Left ventricle myocardium inferior (tissue), 1 donor: ENCODE results near the gene RABGAP1. TPM values are rescaled to one million over a fixed set of nuclear protein-coding genes. Genes with fewer than 3 reads are reported as not detected.

ENCODE experiments used
- DNase-seq: peaks from one replicate; pipeline ENCODE4 v3.0.0-alpha.2; 2020
- H3K27ac ChIP-seq: fragments of 200-600 bp; replicated peaks from 2 replicates; pipeline ENCODE4 v1.8.0; 2021
- H3K27me3 ChIP-seq: fragments of 200-600 bp; 2 replicates; pipeline ENCODE4 v1.8.0; 2021; ENCODE audit warnings: low read depth
- H3K36me3 ChIP-seq: fragments of 200-600 bp; 2 replicates; pipeline ENCODE4 v1.8.0; 2021
- H3K4me1 ChIP-seq: fragments of 200-600 bp; 2 replicates; pipeline ENCODE4 v1.8.0; 2021
- H3K4me3 ChIP-seq: fragments of 200-600 bp; 2 replicates; pipeline ENCODE4 v1.8.0; 2021; ENCODE audit warnings: mild to moderate bottlenecking, moderate library complexity
- H3K9me3 ChIP-seq: fragments of 200-600 bp; replicated peaks from 2 replicates; pipeline ENCODE4 v1.8.0; 2021
- CTCF ChIP-seq: fragments of 200-600 bp; IDR thresholded peaks from 2 replicates; pipeline ENCODE4 v1.8.0; 2021; ENCODE audit warnings: antibody characterized with exemption, mild to moderate bottlenecking, borderline replicate concordance
- intact Hi-C: fragments of 100-400 bp; cut with micrococcal nuclease; formaldehyde crosslinking; loops from one replicate; pipeline ENCODE4 v1.11.0; 2022
- total RNA-seq: library from RNA; stranded (reverse); fragmentation: NEBNext Ultra II Directional; extraction: Animal tissue kit (Norgen Biotek cat#: 25700); gene quantifications from one replicate; pipeline ENCODE4 v1.2.1, GENCODE V29; 2021
- donor health status: DM: no; HTN: yes; CAD: no; lungs with severe emphysema.

Gene RABGAP1
- total RNA-seq, 1 donor from 2014 or later = 48.2 TPM

DNA sequence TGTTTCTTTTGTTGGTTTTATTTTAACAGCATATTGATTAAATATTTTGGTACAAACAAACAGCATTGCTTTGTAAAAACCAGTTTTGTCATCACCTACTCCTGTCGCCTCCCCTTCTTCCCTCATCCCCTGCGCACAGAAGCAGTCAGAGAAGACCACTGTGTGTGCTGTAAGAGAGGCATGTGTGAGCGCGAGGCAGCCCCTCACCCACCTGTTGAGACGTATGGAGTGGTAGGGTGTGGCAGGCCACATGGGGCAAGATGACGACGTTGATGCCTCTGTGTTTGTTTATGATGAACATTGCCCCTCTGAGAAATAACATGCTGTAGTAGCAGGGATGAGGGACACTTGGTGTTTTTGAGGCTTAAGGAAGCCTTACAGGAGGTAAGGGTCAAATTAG, 164.0 kb downstream of the RABGAP1 start:
- TF ChIP-seq CTCF = no peak
- no peaks in the 10 kb centered on the region for H3K27me3 ChIP-seq
- DNase-seq = no peak
- no peak overlapping the region for H3K4me3 ChIP-seq
- peaks cover 84% of the 10 kb centered on the region for H3K36me3 ChIP-seq
- no peak overlapping the region for H3K27ac ChIP-seq
- intact Hi-C loops = loop anchor here (10.0 kb wide), 1 partner anchor 250 kb away; the partner anchor contains the start of gene CRB2
- no peaks in the 10 kb centered on the region for H3K4me1 ChIP-seq
- no peaks in the 10 kb centered on the region for H3K9me3 ChIP-seq

DNA sequence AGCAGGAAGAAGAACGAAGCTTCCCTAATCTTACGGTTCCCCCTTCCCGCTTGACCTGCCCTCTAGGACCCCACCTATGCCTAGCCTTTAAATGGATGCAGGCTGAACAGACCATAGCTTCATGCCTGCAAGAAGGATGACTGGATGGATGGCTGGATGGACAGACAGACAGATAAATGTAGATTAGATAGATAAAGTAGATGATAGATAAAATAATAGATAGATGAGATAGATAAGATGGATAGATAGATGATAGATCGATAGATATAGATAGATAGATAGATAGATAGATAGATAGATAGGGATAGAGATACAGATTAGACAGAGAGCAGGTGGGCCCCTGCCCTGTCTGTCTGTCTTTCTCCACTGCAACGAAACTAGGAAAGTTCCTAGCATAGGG, 164.7 kb downstream of the RABGAP1 start:
- peaks cover 82% of the 10 kb centered on the region for H3K36me3 ChIP-seq

GRCh38 chr9:123107639-123108285, 166.9 kb downstream of the RABGAP1 start:
- intact Hi-C loops = loop anchor here (10.0 kb wide), 1 partner anchor 247 kb away; the partner anchor contains the start of gene CRB2
- peaks cover 59% of the 10 kb centered on the region for H3K36me3 ChIP-seq

More for the DNA sequence above, 164.7 kb downstream of the RABGAP1 start:
- Histone ChIP-seq H3K27ac (no peak overlapping the region), H3K4me3 (no peak overlapping the region), H3K4me1 (no peaks in the 10 kb centered on the region), H3K9me3 (no peaks in the 10 kb centered on the region), H3K27me3 (no peaks in the 10 kb centered on the region)
- intact Hi-C loops = loop anchor here (10.0 kb wide), 1 partner anchor 249 kb away; the partner anchor contains the start of gene CRB2
- DNase-seq = no peak
- TF ChIP-seq CTCF = no peak

DNA sequence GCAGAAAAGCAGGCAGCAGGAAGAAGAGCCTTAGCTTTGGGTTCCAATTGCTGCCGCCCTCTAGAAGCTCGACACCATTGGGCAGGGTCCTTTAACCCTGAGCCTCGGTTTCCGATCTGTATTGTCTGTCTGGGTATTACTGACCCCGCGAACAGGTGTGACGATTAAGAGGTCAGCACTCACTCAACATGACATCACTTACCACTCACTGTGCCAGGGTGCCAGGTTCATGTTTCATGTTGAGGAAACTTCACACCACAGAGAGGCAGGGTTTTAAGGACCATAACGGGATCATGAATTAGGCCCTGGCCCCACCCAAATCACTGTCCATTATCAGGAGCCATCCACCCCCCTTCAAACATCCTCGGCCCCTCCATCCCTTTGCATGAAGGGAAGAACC, 168.2 kb downstream of the RABGAP1 start:
- Histone ChIP-seq H3K4me3 (no peak overlapping the region), H3K27me3 (no peaks in the 10 kb centered on the region), H3K27ac (no peak overlapping the region), H3K36me3 (peaks cover 50% of the 10 kb centered on the region), H3K9me3 (no peaks in the 10 kb centered on the region), H3K4me1 (peaks cover 18% of the 10 kb centered on the region)
- intact Hi-C loops = loop anchor here (10.0 kb wide), 1 partner anchor 246 kb away; the partner anchor contains the start of gene CRB2
- DNase-seq = no peak
- TF ChIP-seq CTCF = no peak

More at GRCh38 chr9:123107639-123108285, 166.9 kb downstream of the RABGAP1 start:
- Histone ChIP-seq H3K27me3 (no peaks in the 10 kb centered on the region), H3K27ac (no peak overlapping the region), H3K4me1 (peaks cover 18% of the 10 kb centered on the region), H3K4me3 (no peak overlapping the region), H3K9me3 (no peaks in the 10 kb centered on the region)
- no peak for TF ChIP-seq CTCF
- DNase-seq = no peak

DNA sequence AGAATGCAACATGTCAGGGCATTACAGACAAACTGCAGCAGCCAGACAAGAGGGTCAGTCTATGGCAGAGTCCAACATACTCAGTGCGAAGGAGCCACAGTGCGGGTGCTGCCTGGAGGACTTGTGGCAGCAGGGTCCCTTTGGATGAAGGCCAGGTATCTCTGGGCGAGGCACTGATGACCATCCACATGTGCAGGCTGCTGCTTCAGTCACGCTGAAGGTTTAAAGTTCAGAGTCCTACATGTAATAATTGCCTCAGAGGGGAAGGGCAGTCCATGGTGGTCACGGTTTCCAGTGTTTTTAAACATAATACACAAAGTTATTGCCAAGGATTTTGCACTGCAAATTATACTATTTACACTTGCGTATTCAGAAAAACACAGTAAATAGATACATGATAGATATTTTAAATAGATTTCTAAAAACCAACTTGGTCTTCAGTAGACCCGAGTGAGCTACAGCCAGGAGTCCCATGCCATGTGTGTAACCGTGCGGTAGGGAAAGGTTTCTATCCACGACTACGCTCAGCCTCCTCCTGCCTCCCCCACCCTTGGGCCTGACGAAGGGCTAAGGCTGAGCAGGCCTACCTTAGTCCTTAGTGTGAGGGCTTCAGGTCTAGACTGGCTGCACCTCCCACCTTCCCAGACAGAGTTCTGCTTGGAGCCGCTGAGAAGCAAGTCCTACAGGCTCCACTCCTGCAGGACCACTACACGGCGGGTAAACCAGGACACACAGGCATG, 168.9 kb downstream of the RABGAP1 start:
- H3K4me3 ChIP-seq = no peak overlapping the region
- no peaks in the 10 kb centered on the region for H3K9me3 ChIP-seq
- H3K36me3 ChIP-seq = peaks cover 43% of the 10 kb centered on the region
- intact Hi-C loops = loop anchor here (10.0 kb wide), 1 partner anchor 245 kb away; the partner anchor contains the start of gene CRB2
- no peak for DNase-seq
- no peaks in the 10 kb centered on the region for H3K27me3 ChIP-seq
- peaks cover 18% of the 10 kb centered on the region for H3K4me1 ChIP-seq
- no peak overlapping the region for H3K27ac ChIP-seq
- no peak for TF ChIP-seq CTCF
